H1 (cell line): ENCODE measurements around the gene PLAC1. TPM values are rescaled to one million over a fixed set of nuclear protein-coding genes. Genes with fewer than 3 reads are reported as not detected.

Experiments used
- CTCF ChIA-PET: fragments of 300-600 bp; sonication (Branson Sonifier 250); formaldehyde crosslinking; loops from one replicate; lab custom pipeline; 2021; ENCODE audit not compliant: partially characterized antibody; lab: Charles Lee
- POLR2A ChIA-PET: fragments of 300-600 bp; sonication (Branson Sonifier 250); formaldehyde crosslinking; loops from one replicate; lab custom pipeline; 2021; ENCODE audit warnings: inconsistent platforms; ENCODE audit not compliant: partially characterized antibody; lab: Charles Lee
- DNase-seq, 2 experiments: peaks; one replicate each; pipeline versions ENCODE4 v3.0.0 to v3.0.0-alpha.2; 2010 to 2022; ENCODE audit warnings: low spot score in 2 of 2, low read depth in 1 of 2, mixed read lengths in 1 of 2
- FAIRE-seq: peaks from 2 replicates; lab custom pipeline; 2011; peaks lifted over from hg19 to GRCh38; lab: Jason Lieb, UNC
- H2AFZ ChIP-seq: 2 replicates; pipeline ENCODE4 v1.8.1; 2012; ENCODE audit warnings: low read length, inconsistent platforms
- H2AK5ac ChIP-seq: 2 replicates; pipeline ENCODE4 v1.6.1; 2013; ENCODE audit warnings: low read depth, low read length
- H2BK120ac ChIP-seq: replicated peaks from 2 replicates; pipeline ENCODE3; 2013; ENCODE audit warnings: low read depth, low read length, inconsistent platforms
- H2BK12ac ChIP-seq: 2 replicates; pipeline ENCODE4 v1.6.1; 2013; ENCODE audit warnings: low read depth, low read length
- H2BK15ac ChIP-seq: 2 replicates; pipeline ENCODE4 v1.6.1; 2013; ENCODE audit warnings: low read length
- H2BK20ac ChIP-seq: 2 replicates; pipeline ENCODE4 v1.6.1; 2013; ENCODE audit warnings: low read length
- H2BK5ac ChIP-seq: 2 replicates; pipeline ENCODE4 v1.6.1; 2013; ENCODE audit warnings: low read depth, low read length
- H3K14ac ChIP-seq: 2 replicates; pipeline ENCODE4 v1.6.1; 2013; ENCODE audit warnings: inconsistent platforms; ENCODE audit not compliant: insufficient read length
- H3K18ac ChIP-seq: 2 replicates; pipeline ENCODE4 v1.6.1; 2013; ENCODE audit warnings: low read length; ENCODE audit errors: extremely low read depth
- H3K23ac ChIP-seq: 2 replicates; pipeline ENCODE4 v1.6.1; 2013; ENCODE audit warnings: inconsistent platforms; ENCODE audit not compliant: insufficient read length
- H3K23me2 ChIP-seq: 2 replicates; pipeline ENCODE4 v1.6.1; 2013; ENCODE audit warnings: low read depth, low read length
- H3K27ac ChIP-seq: 2 replicates; pipeline ENCODE4 v1.6.1; 2011; ENCODE audit warnings: low read depth, low read length, inconsistent platforms
- H3K27me3 ChIP-seq, 4 experiments: replicated peaks in 1 of 4; 1 replicate in 1 of 4; 2 replicates in 3 of 4; pipeline versions ENCODE4 v1.6.1 to v1.8.1; 2011 to 2013; ENCODE audit warnings: low read length in 3 of 4, mild to moderate bottlenecking in 3 of 4, inconsistent platforms in 2 of 4, mixed read lengths in 2 of 4, moderate library complexity in 1 of 4; ENCODE audit not compliant: control insufficient read depth in 3 of 4, insufficient read depth in 3 of 4; ENCODE audit errors: extremely low read depth in 1 of 4
- H3K36me3 ChIP-seq, 4 experiments: 2 replicates each; pipeline versions ENCODE4 v1.6.1 to v1.8.1; 2011 to 2013; ENCODE audit warnings: mild to moderate bottlenecking in 4 of 4, low read length in 3 of 4, moderate library complexity in 2 of 4, control low read depth in 1 of 4, inconsistent platforms in 1 of 4; ENCODE audit not compliant: insufficient read depth in 4 of 4, control insufficient read depth in 2 of 4
- H3K4ac ChIP-seq: replicated peaks from 2 replicates; pipeline ENCODE3; 2013; ENCODE audit warnings: low read length, low read depth, mixed read lengths, inconsistent platforms; ENCODE audit not compliant: insufficient read length
- H3K4me1 ChIP-seq, 4 experiments: replicated peaks in 1 of 4; 1 replicate in 1 of 4; 2 replicates in 3 of 4; pipeline versions ENCODE4 v1.6.1 to v1.8.1; 2011 to 2013; ENCODE audit warnings: low read length in 3 of 4, inconsistent platforms in 2 of 4, mixed read lengths in 1 of 4; ENCODE audit not compliant: insufficient read depth in 4 of 4, control insufficient read depth in 3 of 4
- H3K4me2 ChIP-seq, 2 experiments: 2 replicates each; pipeline versions ENCODE4 v1.6.1 to v1.8.1; 2011 to 2013; ENCODE audit warnings: low read depth in 2 of 2, low read length in 2 of 2, control low read depth in 1 of 2, inconsistent platforms in 1 of 2, mild to moderate bottlenecking in 1 of 2; ENCODE audit not compliant: insufficient read depth in 1 of 2
- H3K4me3 ChIP-seq, 4 experiments: fragments of 200-600, 300-600 bp in 1 of 4; sonication (generic), shearing (Covaris generic), sonication (Bioruptor Twin) in 1 of 4; 2 replicates each; pipeline versions ENCODE4 v1.5.1 to v1.8.1; 2011 to 2016; ENCODE audit warnings: low read length in 4 of 4, low read depth in 3 of 4, control low read depth in 2 of 4, inconsistent platforms in 2 of 4, mild to moderate bottlenecking in 2 of 4, mixed read lengths in 1 of 4, moderate library complexity in 1 of 4; ENCODE audit not compliant: insufficient read depth in 2 of 4; ENCODE audit errors: extremely low read depth in 1 of 4
- H3K56ac ChIP-seq: replicated peaks from 2 replicates; pipeline ENCODE3; 2013; ENCODE audit warnings: low read depth, mild to moderate bottlenecking, mixed read lengths, low read length, inconsistent platforms; ENCODE audit not compliant: insufficient read length
- H3K79me1 ChIP-seq: 2 replicates; pipeline ENCODE4 v1.6.1; 2013; ENCODE audit warnings: low read depth, low read length, control low read depth
- H3K79me2 ChIP-seq, 2 experiments: 2 replicates each; pipeline versions ENCODE4 v1.6.1 to v1.8.1; 2012 to 2013; ENCODE audit warnings: low read length in 2 of 2, mild to moderate bottlenecking in 2 of 2, inconsistent platforms in 1 of 2; ENCODE audit not compliant: insufficient read depth in 2 of 2, control insufficient read depth in 1 of 2
- H3K9ac ChIP-seq, 4 experiments: replicated peaks in 1 of 4; 1 replicate in 1 of 4; 2 replicates in 3 of 4; pipeline versions ENCODE4 v1.6.1 to v1.8.1; 2011 to 2013; ENCODE audit warnings: low read depth in 3 of 4, low read length in 3 of 4, control low read depth in 2 of 4, mild to moderate bottlenecking in 2 of 4, moderate library complexity in 2 of 4, inconsistent platforms in 1 of 4; ENCODE audit errors: extremely low read depth in 1 of 4
- H3K9me3 ChIP-seq, 2 experiments: 2 replicates each; pipeline versions ENCODE4 v1.6.1 to v1.8.1; 2012 to 2013; ENCODE audit warnings: mild to moderate bottlenecking in 2 of 2, moderate library complexity in 2 of 2, control low read depth in 1 of 2, inconsistent platforms in 1 of 2, low read depth in 1 of 2, low read length in 1 of 2, mixed read lengths in 1 of 2; ENCODE audit not compliant: insufficient read depth in 2 of 2
- H4K20me1 ChIP-seq, 2 experiments: replicated peaks in 1 of 2; 2 replicates each; pipeline versions ENCODE3 to v1.8.1; 2011 to 2013; ENCODE audit warnings: inconsistent platforms in 2 of 2, low read length in 2 of 2, mild to moderate bottlenecking in 1 of 2; ENCODE audit not compliant: insufficient read depth in 2 of 2, control insufficient read depth in 1 of 2
- H4K5ac ChIP-seq: 2 replicates; pipeline ENCODE4 v1.6.1; 2013; ENCODE audit warnings: low read length, low read depth, mixed read lengths, inconsistent platforms; ENCODE audit not compliant: insufficient read length
- H4K8ac ChIP-seq: 2 replicates; pipeline ENCODE4 v1.8.0; 2013; ENCODE audit warnings: mild to moderate bottlenecking, moderate library complexity, low read length, inconsistent platforms; ENCODE audit not compliant: insufficient read depth; ENCODE audit errors: extremely low read depth
- H4K91ac ChIP-seq: replicated peaks from 2 replicates; pipeline ENCODE3; 2013; ENCODE audit warnings: low read length, mixed read lengths, inconsistent platforms; ENCODE audit not compliant: insufficient read length
- KDM4A ChIP-seq: IDR thresholded peaks from one replicate; pipeline ENCODE4 v1.7.1; 2012; ENCODE audit warnings: low read depth, mild to moderate bottlenecking, moderate library complexity, low read length, inconsistent platforms; ENCODE audit not compliant: severe bottlenecking
- SRF ChIP-seq: IDR thresholded peaks from 2 replicates; pipeline ENCODE4 v1.6.1; 2011; ENCODE audit warnings: mild to moderate bottlenecking, low read depth, low read length, moderate library complexity
- WGBS, 2 experiments: shearing (Covaris generic) in 1 of 2; methylation state at CpG; one replicate each; pipeline versions ENCODE4 v1.1.6 to v1.1.7; 2013 to 2015; ENCODE audit warnings: low lambda C conversion rate in 2 of 2, mixed read lengths in 2 of 2, inconsistent platforms in 1 of 2, low coverage in 1 of 2, missing lambda C conversion rate in 1 of 2; ENCODE audit not compliant: insufficient replicate concordance in 2 of 2, insufficient coverage in 1 of 2, insufficient read length in 1 of 2; ENCODE audit errors: extremely low coverage in 1 of 2, missing lambda C conversion rate in 1 of 2; 5-methylcytosine and 5-hydroxymethylcytosine counted together
- polyA plus RNA-seq, 7 experiments: library from polyadenylated mRNA; depleted of rRNA in 3 of 7; stranded (reverse) in 5 of 7; unstranded in 2 of 7; fragments of >200 nt in 5 of 7; fragments of 200-250 nt in 2 of 7; gene quantifications; 1 replicate in 5 of 7; 2 replicates in 1 of 7; 4 replicates in 1 of 7; pipeline versions ENCODE4 v1.2.1 to v1.2.3, GENCODE V29; 2011 to 2013; ENCODE audit warnings: missing spikeins in 2 of 7, mixed read lengths in 2 of 7
- total RNA-seq: library from RNA; stranded (reverse); fragmentation: NEBNext Ultra II Directional; extraction: Animal tissue kit (Norgen Biotek cat#: 25700); gene quantifications from 2 replicates; pipeline ENCODE4 v1.2.1, GENCODE V29; 2021
- TF ChIP-seq, protein P1 (sequence below), 3 experiments: IDR thresholded peaks; 1 replicate in 2 of 3; 2 replicates in 1 of 3; pipeline versions ENCODE4 v1.5.1 to v1.6.1; 2011; ENCODE audit warnings: low read length in 3 of 3, mild to moderate bottlenecking in 3 of 3, inconsistent platforms in 2 of 3, low read depth in 1 of 3, moderate library complexity in 1 of 3; ENCODE audit not compliant: insufficient read depth in 1 of 3; ENCODE audit errors: control extremely low read depth in 1 of 3

The PLAC1 gene
- total and polyA plus RNA-seq, 2 of the 8 experiments (the other 6 are each of a cell fraction or from before 2014, with no cell fraction given) = 1.8 TPM; not detected in 1

DNA sequence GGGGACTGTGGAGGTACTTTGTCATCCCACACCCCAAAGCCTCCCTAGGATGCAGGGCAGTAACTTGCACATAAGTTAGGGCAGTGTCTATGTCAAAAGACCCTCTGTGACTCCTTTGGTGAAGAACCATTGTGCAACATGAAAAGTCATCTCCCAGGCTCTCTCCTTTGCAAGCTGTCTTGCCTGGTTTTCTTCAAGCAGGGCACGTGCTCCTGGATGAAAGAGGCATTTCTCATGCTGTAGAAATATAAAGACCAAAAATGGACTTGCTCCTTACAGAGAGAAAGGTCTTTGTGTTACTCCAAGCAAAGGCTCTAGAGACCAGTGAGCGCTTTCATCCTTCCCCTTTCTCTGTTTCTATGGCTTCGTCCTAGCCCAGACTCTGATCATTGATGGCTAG lies 44.9 kb downstream of the PLAC1 start:
- CTCF ChIA-PET = no interaction called here

More for the DNA sequence above, 44.9 kb downstream of the PLAC1 start:
- no peak for DNase-seq
- no peak overlapping the region for H4K5ac ChIP-seq
- H3K36me3 ChIP-seq = no peaks in the 10 kb centered on the region
- no peak overlapping the region for H2BK120ac ChIP-seq
- H3K9ac ChIP-seq = no peak overlapping the region
- H3K23me2 ChIP-seq = no peaks in the 10 kb centered on the region
- no peaks in the 10 kb centered on the region for H4K20me1 ChIP-seq
- TF ChIP-seq SRF = no peak
- TF ChIP-seq, protein P1, sequence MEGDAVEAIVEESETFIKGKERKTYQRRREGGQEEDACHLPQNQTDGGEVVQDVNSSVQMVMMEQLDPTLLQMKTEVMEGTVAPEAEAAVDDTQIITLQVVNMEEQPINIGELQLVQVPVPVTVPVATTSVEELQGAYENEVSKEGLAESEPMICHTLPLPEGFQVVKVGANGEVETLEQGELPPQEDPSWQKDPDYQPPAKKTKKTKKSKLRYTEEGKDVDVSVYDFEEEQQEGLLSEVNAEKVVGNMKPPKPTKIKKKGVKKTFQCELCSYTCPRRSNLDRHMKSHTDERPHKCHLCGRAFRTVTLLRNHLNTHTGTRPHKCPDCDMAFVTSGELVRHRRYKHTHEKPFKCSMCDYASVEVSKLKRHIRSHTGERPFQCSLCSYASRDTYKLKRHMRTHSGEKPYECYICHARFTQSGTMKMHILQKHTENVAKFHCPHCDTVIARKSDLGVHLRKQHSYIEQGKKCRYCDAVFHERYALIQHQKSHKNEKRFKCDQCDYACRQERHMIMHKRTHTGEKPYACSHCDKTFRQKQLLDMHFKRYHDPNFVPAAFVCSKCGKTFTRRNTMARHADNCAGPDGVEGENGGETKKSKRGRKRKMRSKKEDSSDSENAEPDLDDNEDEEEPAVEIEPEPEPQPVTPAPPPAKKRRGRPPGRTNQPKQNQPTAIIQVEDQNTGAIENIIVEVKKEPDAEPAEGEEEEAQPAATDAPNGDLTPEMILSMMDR (IDR thresholded peaks at IDR 0.05; ENCODE audit: control extremely low read depth in 1 of 3, insufficient read depth in 1 of 3, low read depth in 1 of 3, low read length in 3 of 3) = no peak
- TF ChIP-seq KDM4A = no peak
- TF ChIP-seq, all 59 proteins: peak for 0
- Histone ChIP-seq H3K79me2 (no peaks in the 10 kb centered on the region), H3K27ac (no peak overlapping the region), H2BK5ac (no peak overlapping the region), H3K4me2 (no peak overlapping the region), H2BK15ac (no peak overlapping the region), H3K23ac (no peak overlapping the region), H3K4ac (no peak overlapping the region), H3K56ac (no peak overlapping the region), H2AFZ (no peak overlapping the region), H3K14ac (no peak overlapping the region), H3K18ac (no peak overlapping the region), H2BK20ac (no peak overlapping the region), H3K4me3 (no peak overlapping the region), H3K79me1 (no peaks in the 10 kb centered on the region), H2BK12ac (no peak overlapping the region), H4K8ac (no peak overlapping the region), H4K91ac (no peak overlapping the region), H3K9me3 (no peaks in the 10 kb centered on the region), H3K27me3 (no peaks in the 10 kb centered on the region), H3K4me1 (no peaks in the 10 kb centered on the region), H2AK5ac (no peak overlapping the region)
- no peak for FAIRE-seq
- WGBS, 2 experiments = 70% methylated on average over 2 of the region's 3 CpGs; no CpG with 5 or more reads in 1 of the 2 experiments
- POLR2A ChIA-PET = no interaction called here
